Fibroblast of upper back skin (primary cell): ENCODE results near the gene ARHGAP26.
A peak's percentile ranks its signal among the peaks of the same experiment; 100 is the strongest.

Source experiments
- DNase-seq: peaks from one replicate; pipeline ENCODE4 v3.0.0-alpha.2; 2013

Gene ARHGAP26

DNA sequence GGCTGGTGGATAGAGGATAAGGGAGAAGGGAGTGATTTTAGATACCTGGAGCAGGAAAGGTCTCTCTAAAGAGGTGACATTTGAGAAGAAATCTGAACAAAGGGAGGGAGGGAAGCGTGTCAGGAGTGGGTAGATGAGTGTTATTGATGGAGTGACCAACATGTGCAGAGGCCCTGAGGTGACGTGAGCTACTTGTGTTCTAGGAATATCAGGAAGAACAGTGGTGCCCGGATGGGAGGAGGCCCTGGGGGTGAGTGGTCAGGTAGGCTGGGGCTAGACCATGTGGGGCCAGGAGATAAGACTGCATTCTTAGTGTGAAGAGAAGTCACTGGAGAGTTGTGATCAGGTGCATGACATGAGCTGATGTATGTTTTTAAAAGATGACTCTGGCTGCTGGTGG is 256.2 kb downstream of the ARHGAP26 start:
- no peak for DNase-seq

- DNase-seq = peak; percentile 27
These were observed 259.1 kb downstream of the ARHGAP26 start for GRCh38 chr5:143029293-143029692.

DNA sequence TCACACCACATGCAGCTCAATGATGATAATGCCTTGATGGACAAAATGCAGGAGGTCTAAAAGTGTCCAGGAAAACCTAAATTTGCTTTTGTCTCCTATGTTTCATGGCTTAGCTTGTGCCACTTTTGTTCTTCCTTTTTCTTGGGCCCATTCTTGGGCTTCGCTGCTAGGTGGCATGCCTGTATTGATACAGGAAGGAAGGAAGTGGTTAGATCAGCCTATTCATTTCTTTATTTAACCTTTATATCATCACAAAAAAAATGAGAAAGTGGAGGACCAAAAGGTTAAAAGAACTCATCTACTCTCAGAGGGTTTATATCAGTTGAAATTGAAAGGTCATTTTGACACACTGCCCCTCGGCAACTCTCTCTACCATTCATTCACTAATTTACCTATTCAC is 260.2 kb downstream of the ARHGAP26 start:
- no peak for DNase-seq

DNA sequence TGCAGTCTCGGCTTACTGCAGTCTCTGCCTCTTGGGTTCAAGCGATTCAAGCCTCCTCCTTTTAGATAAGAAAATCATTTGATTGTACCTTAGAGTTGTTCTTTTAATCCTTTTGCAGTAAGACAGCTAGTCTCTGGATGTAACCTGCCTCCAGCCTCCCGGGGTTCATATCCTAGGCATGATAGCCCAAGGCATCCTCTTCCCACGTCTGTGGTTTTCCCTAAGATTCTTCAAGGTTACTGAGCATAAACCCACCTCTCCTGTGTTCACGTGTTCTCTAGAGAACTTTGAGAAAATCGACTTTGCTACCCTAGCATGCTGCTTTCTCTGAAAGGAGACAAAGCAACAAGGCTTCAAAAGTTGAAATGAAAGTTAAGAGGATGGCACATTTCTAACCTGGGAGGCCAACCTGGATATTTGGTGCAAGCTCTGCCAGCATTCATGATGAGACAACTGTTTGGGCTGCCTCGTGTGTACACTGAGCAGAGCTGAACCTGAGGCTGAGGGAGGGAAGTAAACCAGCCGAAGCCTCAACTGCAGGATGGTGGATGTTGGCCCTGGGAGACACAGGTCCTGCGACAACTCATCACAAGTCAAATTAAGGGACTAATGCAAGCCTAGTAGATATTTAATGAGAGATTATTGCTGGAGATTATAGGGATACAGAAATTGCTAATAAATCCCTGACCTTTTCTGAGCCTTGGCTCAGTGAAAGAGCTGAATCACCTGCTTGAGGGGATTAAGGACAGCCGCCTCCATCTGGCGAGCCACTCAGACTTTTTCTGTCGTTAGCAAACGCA is 261.8 kb downstream of the ARHGAP26 start:
- DNase-seq = no peak

DNA sequence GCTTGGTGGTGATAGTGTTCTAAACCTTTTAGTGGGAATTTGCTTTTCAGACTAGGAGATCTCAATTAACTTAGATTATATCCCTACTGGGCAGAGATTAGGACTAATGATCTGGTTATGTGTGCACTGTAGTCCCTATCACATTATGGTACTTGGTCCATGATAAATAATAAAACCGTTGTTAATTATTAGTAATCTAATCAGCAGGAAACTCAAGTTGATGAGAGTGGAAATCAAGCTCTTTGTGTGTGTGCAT is 262.3 kb downstream of the ARHGAP26 start:
- DNase-seq = no peak

- DNase-seq = peak; percentile 93
These were observed 263.5 kb downstream of the ARHGAP26 start for GRCh38 chr5:143033535-143034250.

- no peak for DNase-seq
These were observed 266.2 kb downstream of the ARHGAP26 start for GRCh38 chr5:143036146-143036927.

GRCh38 chr5:143037071-143037470 is 266.9 kb downstream of the ARHGAP26 start:
- DNase-seq = no peak

DNA sequence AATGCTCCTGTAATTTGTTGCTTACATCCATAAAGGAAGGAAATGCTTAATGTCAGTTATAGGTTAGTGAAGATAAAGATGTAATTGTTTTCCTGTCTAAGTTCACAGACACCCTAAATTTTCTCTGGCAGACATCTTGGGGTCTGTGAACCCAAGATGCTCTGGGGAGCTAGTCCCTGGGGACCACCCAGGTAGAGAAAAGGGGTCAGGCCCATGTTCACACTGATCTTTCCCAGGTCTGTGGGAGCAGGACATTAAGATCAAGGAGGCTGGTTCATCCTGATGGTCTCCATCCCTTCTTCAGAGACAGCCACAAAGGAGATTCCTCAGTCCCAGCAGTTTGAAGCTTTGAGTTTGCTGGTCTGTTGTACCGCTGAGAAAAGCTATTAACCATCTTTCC is 267.5 kb downstream of the ARHGAP26 start:
- no peak for DNase-seq

DNA sequence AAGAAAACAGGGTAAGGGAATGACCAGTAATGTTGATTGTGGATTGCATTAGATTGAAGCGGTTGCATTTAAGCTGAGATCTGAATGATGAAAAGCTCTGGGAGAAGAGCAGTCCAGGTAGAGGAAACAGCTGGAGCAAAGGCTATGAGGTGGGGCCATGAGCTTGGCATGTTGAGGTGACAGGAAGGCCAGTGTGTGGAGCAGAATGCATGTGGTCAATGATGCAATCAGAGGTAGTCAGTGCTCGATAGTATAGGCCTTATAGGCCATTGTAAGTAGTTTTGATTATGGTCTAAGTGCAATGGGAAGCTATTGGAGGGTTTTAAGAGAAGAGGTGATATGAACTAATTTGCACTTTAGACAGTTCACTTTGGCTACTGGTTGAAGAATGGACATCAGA is 270.4 kb downstream of the ARHGAP26 start:
- no peak for DNase-seq

- DNase-seq = no peak
These were observed 271.3 kb downstream of the ARHGAP26 start for GRCh38 chr5:143041461-143041860.

GRCh38 chr5:143041972-143042770 is 272.0 kb downstream of the ARHGAP26 start:
- DNase-seq = peak; percentile 32

DNA sequence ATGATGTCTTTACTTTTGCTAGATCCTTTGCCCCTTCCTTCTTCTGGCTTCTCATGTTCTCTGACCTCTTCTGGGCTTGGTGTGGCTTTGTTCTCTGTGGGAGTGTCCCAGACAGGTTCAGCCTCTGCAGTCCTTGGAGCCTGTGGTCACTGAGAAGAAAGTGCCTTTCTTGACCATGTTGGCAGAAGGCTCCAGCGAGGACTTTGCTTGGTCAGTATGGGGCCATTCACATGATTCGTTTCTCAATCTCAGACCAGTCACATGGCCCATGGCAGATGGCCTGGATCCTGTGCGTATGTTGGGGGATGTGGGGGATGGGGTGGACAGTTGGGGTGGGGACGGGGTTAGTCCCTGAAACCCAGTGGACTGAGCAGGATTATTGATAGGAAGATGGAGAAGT is 274.1 kb downstream of the ARHGAP26 start:
- no peak for DNase-seq

DNA sequence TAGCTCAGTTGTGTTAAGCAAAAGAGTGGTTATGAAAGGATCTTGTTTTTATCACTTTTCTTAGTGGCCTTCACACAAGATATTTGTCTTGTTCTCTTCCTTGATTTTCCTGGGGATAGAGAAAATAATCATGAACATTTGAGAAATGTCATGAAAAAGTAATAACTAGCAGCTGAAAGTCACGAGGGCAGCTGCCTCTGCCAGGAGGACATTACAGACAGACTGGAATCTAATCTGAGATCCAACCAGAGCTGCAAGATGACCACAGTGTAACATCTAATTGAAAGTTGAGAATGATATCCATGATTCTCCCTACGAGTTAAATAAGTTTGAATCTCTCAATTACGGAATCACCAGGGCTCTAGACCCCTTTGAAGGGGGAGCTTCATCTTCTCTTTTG is 274.9 kb downstream of the ARHGAP26 start:
- DNase-seq = no peak

GRCh38 chr5:143046314-143046713 is 276.1 kb downstream of the ARHGAP26 start:
- no peak for DNase-seq

GRCh38 chr5:143047091-143047490 is 276.9 kb downstream of the ARHGAP26 start:
- DNase-seq = no peak

DNA sequence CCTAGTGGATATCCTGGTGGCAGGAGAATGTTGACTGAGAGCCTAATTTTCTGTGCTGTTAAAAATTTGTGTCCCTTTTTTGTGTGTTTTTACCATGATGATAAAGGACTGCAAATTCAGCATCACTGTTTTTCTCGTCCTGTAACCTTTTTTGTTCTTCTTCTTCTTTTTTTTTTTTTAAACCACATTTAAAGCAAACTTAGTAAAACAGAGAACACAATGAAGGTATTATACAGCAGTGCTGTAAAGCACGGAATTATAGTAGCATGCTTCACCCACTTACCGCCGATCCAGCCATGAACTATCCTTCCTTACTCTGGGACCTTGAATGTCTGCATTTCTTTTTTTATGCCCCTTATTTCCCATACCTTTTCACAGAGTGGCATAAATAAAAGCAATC is 280.0 kb downstream of the ARHGAP26 start:
- no peak for DNase-seq

DNA sequence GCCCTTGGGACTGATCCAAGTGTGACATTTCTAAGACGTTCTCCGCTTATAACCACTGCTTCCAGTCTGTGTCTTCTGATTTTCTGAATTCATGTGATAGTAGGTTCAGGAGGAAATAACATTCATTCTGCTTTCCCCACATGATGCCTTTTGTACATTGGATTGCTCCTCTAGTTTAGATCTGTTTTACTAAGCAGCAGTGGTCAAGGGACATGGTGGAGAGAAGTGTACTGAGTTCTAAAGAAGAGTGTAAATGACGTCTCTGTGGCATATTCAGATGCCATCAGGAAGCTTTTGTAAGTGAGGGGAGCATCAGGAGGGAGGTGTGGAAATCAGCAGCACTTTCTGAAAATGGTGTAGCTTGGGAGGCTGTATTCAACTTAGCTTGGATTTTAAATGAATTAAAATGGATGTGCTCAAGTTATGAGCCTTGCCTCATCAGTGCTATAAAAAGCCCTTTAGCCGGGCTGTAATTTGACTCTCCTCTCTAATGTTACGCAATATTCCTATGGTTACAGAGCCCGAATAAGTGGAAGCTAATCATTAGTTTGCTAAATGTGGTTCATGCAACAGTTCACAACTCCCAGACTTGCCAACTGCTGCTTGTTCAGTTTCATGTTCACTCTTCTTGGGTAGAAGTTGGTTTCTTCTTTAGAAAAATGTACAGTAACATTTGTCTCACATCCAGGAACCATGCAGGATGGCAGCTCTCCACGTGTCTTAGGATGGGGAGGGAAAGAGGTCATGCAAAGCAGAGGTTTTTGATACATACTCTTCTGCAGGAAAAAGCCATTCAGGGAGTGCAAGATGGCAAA is 281.3 kb downstream of the ARHGAP26 start:
- peak; percentile 91 for DNase-seq

- DNase-seq = no peak
These were observed 282.9 kb downstream of the ARHGAP26 start for GRCh38 chr5:143052967-143053682.

DNA sequence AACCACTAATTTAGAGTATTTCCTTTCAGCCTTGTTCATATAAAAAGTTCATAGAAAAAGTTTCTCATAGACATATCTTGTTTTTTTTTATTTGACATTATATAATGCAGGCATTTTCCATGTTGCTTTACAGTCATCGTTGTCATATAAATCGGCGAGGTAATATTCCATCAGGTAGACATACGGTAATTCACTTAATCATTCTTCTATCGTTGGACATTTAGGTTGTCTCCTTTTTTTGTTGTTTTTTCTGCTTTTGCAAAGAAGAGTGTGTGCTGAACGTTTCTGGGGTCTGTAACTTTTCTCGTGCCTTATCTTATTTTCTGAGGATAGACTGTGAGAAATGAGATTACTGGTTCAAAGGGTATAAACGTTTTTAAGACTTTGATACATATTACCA is 283.6 kb downstream of the ARHGAP26 start:
- DNase-seq = no peak

DNA sequence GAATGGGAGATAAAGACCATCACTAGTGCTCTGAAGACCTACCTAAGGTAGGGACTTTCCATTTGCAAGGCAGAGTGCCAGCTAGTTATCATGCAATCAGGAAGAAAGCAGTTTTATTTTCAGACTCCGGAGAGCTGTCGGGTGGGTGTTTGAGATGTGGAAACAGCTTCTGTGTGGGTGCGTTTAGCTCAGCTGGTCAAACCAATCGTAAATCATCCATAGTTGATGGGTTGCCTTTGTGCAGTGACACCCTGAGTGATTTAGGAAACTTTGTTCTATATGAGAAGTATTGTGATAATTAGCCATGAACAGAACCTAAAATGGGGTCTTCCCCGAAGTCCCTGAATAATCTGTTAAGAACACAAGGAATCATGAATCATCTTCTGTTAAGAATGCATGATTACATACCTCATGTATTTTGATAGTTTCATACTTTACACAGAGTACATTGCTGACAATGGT is 284.3 kb downstream of the ARHGAP26 start:
- DNase-seq = peak; percentile 51
